ENCODE results near the gene CD8B2.
A peak's percentile ranks its signal among the peaks of the same experiment; 100 is the strongest.
"Not testable (repeated sequence)": the region's sequence is repeated elsewhere in the genome, so short reads cannot be mapped to it uniquely, and the experiment has no call there.

Gene CD8B2

GRCh38 chr2:106511934-106512333 lies 24.8 kb downstream of the CD8B2 start:
- not testable (repeated sequence) for DNase-seq (ENCODE audit: low read depth)

GRCh38 chr2:106513391-106513790 lies 26.2 kb downstream of the CD8B2 start:
- not testable (repeated sequence) for DNase-seq (ENCODE audit: low read depth)

GRCh38 chr2:106514827-106515226 lies 27.7 kb downstream of the CD8B2 start:
- not testable (repeated sequence) for DNase-seq (ENCODE audit: low read depth)

GRCh38 chr2:106516436-106516835 lies 29.3 kb downstream of the CD8B2 start:
- DNase-seq (ENCODE audit: low read depth), result no peak

GRCh38 chr2:106516864-106517263 lies 29.7 kb downstream of the CD8B2 start:
- DNase-seq (ENCODE audit: low read depth), result no peak

GRCh38 chr2:106517329-106517728 lies 30.2 kb downstream of the CD8B2 start:
- no peak for DNase-seq (ENCODE audit: low read depth)

GRCh38 chr2:106519767-106520166 lies 32.6 kb downstream of the CD8B2 start:
- no peak for DNase-seq (ENCODE audit: low read depth)

GRCh38 chr2:106521016-106521415 lies 33.9 kb downstream of the CD8B2 start:
- DNase-seq (ENCODE audit: low read depth), result no peak

DNA sequence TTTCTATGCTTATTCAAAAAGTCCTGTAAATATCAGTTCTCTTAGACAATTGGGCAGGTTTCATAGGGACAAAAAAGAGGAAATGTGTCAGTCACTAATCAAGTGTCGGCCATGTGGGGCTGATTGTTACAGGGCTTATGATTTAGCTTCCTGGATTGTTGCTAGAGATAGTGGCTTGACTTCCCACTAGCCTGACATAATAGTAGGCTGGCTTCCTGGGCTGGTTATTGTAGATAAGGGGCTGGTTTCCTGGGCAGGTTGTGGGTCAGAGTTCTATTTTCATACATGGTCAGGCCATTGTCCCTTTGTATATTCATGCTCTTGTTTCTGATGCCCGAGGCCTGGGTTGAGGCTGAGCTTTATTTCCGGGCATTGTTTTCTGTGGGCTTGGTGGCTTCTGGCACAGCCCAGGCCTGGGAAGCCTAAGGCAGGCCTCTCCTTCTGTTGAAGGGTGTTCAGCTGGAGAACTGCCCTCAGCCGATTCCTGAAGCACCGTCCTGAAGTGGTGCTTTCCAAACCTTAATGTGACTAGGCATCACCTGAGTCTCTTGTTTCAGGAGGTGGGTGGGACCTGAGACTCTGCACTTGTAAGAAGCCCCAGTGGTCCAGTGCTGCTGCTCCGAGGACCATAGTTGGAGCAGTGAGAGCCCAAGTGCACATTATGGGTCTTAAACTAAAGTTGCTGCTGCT lies 37.0 kb downstream of the CD8B2 start:
- DNase-seq (ENCODE audit: low read depth), result no peak

- DNase-seq (ENCODE audit: low read depth), result no peak
These were observed 43.7 kb downstream of the CD8B2 start for GRCh38 chr2:106530866-106531265.

- DNase-seq (ENCODE audit: low read depth), result no peak
These were observed 44.6 kb downstream of the CD8B2 start for GRCh38 chr2:106531676-106532214.

- no peak for DNase-seq (ENCODE audit: low read depth)
These were observed 45.1 kb downstream of the CD8B2 start for GRCh38 chr2:106532236-106532635.

DNA sequence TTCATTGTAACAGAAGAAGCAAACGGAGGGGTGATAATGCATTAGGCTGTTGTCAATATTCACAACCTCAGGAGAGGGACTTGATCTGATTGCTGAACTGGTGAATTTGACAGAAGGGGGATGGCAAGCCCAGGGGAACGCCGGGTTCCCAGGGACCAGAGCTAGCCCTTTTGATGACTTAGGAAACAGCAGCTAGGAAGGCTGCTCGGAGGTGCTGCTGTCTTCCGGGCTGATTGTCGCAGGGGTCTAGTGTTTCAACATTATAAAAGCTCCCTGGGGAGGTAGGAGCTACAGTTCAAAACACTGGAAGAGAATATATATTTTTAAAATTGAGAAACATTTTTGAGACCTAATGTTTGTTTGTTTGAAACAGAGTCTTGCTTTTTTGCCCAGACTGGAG lies 47.3 kb downstream of the CD8B2 start:
- DNase-seq (ENCODE audit: low read depth), result no peak

DNA sequence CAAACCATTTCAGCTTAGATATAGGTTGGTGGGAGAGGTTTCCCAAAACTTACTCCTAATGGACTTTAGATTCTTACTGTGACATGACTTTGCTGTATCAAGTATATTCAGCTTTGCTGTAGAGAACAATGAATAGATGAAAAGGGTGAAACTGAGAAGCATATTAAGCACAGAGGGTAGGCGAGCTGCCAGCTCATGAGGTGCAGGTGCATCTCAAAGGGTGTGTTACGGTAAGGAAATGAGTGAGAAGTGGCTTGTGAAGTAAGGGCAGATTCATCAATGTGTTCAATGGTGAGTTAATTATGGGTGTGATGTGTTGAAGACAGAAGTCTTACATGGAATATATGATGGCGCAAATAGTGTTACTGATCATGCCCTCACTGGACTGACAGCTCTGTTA lies 49.3 kb downstream of the CD8B2 start:
- DNase-seq (ENCODE audit: low read depth), result no peak

DNA sequence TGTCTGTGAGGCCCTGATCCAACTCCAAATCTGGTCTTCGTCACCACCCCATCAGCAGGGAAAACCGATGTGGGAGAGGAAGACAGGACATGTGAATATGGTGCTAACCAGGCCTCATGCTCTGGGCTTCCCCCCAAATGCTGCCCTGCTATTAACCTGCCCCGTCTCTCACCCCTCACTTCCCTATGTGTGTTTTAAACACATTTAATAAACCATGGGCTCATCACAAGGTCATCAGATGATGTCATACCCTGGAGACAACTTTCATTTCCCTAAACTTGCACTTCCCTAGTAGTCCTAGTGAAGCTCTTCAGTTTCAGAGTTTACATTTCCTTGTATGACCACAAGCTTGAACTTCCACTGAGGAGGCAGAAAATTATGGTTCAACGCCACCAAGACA lies 49.9 kb downstream of the CD8B2 start:
- no peak for DNase-seq (ENCODE audit: low read depth)

DNA sequence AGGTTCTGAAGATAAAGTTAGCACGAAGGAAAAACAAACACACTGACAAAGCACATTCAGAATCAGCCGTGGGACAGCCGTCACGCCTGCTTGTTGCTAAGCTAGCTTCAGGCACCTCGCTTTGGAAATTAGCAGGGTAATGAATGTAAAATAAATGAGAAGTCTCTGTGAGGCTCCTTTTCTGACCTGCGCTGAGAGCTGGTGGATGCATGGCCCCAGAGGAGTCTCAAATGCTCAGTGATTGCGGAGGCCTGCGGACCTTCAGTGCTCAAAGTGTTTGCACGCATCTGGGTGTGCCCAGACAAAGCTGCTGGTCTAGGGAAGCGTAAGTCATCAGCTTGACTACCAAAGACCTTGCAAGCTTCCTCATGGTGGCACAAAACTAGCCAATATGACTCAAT lies 50.6 kb downstream of the CD8B2 start:
- DNase-seq (ENCODE audit: low read depth), result no peak

DNA sequence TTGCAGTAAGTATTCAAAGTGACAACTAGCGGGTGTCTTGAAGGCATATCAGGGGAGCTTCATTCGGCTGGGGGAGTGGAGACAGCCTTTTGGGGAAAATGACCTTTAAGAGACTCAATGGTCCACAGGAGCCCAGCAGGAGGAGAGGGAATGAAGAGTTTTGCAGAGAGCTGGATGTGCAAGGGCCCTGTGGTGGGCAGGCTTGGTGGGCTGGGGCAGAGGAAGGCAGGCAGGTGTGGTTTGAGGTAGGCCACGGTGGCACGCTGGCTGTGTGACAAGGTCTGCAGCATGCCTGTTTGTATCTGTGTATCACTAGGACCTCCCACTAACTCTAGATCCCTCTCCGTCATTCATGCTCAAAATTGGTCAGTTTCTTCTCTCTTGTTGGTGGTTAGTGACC lies 53.7 kb downstream of the CD8B2 start:
- DNase-seq (ENCODE audit: low read depth), result no peak

- DNase-seq (ENCODE audit: low read depth), result no peak
These were observed 54.2 kb downstream of the CD8B2 start for GRCh38 chr2:106541333-106541732.

GRCh38 chr2:106542746-106543359 lies 55.7 kb downstream of the CD8B2 start:
- peak; percentile 74 for DNase-seq (ENCODE audit: low read depth)

GRCh38 chr2:106545007-106545406 lies 57.8 kb downstream of the CD8B2 start:
- DNase-seq (ENCODE audit: low read depth), result no peak

GRCh38 chr2:106546391-106546990 lies 59.3 kb downstream of the CD8B2 start:
- DNase-seq (ENCODE audit: low read depth), result no peak

DNA sequence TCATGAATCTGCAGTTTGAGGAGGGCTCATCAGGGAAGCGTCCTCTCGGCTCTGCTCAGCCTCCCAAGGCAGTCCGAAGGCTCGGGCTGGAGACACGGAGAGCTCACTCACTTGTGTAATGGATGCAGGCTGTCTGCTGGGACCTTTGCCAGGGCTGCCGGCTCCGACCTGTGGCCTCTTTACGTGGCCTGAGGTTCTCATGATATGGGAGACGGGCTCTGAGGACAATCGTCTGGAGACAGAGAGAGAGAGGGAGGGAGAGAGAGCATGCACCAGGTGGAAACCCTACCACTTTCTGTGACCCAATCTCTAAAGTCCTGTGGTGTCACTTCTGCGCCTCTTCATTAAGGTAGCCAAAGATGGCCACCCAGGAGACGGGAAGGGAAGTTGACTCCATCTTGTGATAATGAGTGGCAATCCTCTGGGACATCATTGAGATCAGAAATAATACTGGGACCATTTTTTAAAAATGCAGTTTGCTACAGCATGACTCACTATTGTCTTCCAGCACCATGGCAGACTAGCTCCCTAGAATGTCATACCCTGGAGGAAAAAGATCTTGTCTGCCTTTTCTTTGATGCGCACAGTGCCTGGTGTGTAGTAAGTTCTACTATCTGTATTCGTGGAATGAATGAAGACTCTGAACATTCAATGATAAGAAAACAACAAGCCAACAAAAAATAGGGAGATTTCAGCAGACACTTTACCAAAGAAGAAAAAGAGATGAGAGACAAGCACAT lies 60.2 kb downstream of the CD8B2 start:
- DNase-seq (ENCODE audit: low read depth), result no peak

Data from activated T-cell treated with anti-CD3 and anti-CD28 coated beads for 1 hour (primary cell).